Activated effector memory CD4-positive, alpha-beta T cell treated with Interleukin-2 at 50 U/mL for 16 hours (primary cell): ENCODE results near the gene BHLHA15.

ENCODE experiments used
- DNase-seq: peaks from one replicate; pipeline ENCODE4 v3.0.0-alpha.2; 2020

Gene BHLHA15

DNA sequence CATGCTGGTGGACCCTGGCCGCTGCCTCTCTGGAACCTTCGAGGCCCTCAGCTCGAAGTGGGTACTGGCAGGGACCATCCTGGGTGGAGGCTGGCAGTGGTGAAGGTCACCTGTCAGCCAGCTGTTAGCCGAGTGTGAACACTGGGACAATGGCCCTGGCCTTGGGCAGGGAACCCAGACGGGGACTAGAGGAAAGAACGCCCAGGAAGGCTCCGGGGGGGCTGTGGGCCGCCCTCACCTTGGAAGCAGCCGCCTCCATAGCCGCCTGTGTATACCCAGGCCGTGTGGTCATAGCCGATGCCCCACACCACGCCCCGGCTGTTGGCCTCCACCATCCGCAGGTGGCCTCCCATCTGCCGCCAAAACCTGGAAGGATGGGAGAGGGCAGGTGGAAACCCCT, 17.6 kb downstream of the BHLHA15 start:
- no peak for DNase-seq

DNA sequence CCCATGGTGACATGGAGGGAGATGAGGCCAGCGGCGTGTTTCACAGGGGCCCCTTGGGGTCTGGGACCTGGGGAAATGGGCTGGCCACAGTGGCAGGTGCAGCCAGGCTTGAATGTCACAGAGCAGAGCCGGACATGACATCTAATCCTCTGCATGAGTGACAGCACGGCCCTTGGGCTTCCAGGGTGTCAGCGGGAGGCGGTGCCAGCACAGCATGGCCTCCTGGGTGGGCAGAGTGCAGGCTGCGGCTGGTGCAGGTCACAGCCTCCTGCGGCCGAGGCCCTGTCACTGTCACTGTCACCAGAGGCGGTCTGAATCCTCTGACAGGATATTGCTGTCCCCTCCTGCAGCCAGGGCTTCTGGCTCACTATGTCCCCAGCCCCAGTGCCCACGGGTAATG, 18.2 kb downstream of the BHLHA15 start:
- no peak for DNase-seq

DNA sequence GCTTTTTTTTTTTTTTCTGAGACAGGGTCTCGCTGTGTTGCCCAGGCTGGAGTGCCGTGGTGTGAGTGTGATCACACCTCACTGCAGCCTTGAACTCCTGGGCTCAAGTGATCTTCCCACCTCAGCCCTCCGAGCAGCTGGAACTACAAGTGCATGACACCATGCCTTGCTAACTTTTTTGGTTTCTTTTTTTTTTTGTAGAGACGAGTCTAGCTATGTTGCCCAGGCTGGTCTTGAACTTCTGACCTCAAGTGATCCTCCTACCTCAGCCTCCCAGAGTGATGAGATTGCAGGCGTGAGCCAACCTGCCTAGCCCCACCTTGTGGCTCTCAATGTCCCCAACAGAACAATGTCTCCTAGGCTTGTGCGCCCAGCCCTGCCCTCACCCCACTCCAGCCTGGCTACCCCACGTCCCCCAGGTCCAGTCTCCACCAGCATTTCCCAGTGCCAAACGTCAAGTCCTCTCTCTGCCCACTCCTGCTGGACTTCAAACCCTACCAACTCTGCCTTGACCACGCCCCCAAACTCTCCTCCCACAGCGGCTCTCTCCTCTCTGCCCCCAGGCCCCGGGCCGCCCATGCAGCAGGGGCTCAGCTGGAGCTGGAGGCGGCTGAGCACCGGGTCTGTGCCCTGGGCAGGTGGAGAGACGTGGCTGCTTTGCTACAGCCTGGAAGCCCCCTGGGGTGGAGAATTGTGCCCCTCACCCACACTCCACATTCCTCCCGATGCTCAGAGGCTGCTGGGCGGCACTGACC, 18.9 kb downstream of the BHLHA15 start:
- no peak for DNase-seq

DNA sequence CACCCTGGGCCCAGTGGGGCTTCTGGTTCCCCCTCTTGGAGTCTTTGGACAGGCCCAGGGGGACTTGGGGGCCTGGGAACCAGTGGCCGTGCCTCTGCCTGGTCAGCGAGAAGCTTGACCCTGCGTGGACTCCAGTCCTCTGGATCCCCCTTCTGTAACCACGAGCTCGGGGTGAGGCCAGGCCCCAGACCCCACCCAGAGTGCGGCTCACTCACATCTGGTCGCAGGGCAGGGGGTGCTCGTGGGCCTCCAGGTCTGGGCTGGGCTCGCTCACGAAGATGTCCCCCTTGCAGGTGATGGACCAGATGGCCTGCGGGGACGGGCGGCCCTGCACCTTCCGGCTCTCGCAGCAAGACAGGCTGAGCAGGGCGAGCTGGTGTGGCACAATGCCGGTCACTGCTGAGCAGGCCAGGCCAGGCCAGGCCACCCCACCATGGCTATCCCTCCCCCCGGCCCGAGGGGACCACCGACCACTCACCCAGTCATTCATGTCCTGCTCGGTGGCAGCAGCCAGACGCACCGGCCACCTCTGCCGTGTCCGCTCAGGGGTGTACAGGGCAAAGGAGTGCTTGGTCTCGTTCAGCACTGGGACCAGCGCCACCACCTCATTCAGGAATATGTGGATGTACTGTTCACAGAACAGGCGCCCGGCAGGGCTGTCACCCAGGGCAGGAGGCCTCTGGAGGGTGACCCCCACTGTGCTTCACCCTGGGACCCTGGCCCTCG, 19.7 kb downstream of the BHLHA15 start:
- no peak for DNase-seq

DNA sequence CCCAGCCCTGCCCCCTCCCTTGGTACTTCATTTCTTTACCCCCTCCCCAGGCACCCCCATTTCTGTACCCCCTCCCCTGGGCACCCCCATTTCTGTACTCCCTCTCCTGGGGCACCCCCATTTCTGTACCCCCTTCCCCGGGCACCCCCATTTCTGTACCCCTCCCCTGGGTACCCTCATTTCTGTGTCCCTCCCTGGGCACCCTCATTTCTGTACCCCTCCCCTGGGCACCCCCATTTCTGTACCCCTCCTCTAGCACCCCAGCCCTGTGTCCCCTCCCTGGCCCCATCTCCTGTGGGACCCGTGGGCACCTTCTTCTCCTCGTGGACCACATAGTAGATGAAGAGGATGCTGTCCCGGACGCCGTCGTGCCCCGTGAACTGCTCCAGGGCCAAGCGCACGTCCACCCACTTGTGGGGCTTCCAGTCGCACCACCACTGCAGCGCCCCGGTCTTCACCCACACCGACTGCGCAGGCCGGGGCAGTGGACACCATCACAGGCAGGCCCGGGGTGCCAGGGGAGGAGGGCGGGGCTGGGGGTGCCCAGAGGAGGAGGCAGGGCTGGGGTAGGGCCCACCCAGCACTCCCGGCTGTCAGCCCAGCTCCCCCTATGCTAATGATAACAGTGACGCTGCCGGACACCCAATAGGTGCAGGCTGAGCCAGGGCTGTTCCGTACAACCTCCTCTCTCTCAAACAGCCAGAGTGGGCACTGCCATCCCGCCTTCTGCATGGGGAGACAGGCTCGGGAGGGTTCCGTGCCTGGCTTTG, 20.4 kb downstream of the BHLHA15 start:
- DNase-seq = no peak

DNA sequence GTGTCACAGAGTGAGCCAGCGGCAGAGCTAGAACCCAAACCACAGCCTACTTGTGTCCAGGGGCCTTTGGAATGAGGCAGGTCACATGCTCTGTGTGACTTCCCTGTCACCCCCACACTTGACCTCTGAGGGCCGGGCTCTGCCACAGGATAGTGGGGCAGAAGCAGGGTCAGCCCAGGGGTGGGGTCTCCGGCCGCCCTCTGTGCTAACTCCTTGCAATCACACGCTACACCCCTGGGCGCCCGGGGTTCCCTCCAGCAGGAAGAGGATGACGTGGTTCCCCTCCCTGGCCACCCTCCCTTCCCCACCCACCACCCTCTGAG, 21.0 kb downstream of the BHLHA15 start:
- DNase-seq = no peak

DNA sequence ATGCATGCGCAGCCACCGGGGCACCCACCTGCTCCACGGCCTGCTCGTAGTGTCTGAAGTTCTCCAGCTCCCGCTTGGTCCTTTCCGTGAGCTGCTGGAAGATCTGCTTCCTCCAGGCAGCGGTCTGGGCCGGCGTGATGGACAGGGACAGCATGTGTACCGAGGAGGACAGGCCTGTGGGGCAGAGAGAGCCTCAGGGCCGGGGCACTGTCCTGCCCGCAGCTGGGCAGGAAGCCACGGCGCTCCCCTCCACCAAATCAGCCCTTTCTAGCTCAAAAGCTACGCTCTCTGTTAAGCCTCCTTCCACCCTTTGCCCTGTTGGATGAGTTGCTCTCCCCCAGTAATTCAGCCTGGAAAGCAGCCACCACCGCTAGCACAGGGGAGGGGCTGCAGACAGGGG, 21.6 kb downstream of the BHLHA15 start:
- DNase-seq = no peak

DNA sequence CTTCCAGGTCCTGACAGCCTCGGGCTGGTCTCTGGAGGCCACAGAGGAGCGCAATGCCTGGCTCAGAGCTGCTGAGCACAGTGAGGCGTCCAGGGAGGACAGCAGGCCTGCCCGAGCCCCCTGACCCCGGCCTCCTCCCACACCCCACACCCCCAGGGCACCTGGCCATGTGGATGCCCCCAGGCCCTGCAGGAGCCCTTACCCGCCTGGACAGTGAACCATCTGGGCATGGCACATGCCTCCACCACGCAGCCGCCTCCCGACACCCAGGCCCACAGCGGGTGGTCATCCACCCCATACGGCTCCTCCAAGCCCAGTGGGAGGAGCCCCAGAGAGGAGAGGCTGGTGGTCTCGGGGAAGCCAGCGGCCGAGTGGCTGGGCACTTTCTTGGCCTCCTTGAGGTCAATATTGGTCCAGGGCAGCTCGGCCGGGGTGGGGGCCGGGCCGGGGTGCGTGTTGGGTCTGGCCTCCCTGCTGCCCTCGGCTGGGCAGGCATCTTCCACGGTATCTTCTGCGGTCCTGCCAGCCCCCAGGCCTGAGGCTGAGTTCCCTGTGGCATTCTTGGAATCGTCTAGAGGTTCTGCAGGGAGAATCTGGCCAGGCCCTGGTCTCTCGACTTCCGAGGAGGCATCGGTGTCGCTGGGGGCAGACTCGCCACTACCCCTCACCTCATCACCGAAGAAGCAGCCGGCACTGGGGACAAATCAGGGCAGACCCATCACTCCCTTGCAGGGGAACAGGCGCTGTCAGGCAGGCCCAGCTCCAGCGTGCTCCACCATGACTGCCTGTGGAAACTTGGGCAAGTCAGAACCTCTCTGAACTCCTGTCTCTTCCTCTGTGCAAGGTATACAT, 22.2 kb downstream of the BHLHA15 start:
- no peak for DNase-seq

DNA sequence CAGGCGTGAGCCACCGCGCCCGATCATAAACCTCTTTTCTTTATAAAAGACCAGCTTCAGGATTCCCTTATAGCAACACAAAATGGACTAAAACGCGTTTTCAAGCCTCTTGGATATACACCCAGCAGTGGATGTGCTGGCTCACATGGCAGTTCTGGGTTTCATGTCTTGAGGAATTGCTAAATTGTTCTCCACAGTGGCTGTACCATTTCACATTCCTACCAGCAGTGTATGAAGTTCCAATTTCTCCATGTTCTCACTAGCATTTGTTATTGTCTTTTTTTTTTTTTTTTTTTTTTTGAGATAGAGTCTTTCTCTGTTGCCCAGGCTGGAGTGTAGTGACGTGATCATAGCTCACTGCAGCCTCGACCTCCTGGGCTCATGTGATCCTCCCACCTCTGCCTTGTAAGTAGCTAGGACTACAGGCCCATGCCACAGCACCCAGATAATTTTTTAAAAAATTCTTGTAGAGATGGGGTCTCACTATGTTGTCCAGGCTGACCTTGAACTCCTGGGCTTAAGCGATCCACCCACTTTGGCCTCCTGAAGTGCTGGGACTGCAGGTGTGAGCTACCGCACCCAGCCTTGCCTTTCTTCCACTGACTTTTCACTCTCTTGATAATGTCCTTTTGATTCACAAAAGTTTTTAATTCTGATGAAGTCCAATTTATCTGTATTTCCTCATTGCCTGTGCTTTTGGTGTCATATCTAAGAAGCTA, 23.3 kb downstream of the BHLHA15 start:
- no peak for DNase-seq

DNA sequence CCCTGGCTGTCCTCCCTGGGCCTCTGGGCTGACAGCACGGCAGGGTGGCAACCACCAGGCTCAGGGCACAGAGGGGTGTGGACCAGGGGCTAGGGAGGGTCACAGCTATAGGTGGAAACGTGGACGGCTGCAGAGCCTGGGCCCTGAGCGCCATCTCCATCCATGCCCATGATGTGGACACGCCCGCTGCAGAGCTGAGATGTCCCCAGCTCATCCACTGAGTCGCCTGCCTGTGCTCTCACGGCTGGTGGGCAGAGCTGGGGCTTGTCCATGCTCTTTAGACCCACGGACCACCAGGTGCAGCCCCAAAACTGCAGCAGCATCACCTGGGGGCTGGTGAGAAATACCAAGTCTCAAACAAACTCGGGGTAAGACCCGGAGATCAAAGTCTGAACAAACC, 24.7 kb downstream of the BHLHA15 start:
- DNase-seq = no peak

DNA sequence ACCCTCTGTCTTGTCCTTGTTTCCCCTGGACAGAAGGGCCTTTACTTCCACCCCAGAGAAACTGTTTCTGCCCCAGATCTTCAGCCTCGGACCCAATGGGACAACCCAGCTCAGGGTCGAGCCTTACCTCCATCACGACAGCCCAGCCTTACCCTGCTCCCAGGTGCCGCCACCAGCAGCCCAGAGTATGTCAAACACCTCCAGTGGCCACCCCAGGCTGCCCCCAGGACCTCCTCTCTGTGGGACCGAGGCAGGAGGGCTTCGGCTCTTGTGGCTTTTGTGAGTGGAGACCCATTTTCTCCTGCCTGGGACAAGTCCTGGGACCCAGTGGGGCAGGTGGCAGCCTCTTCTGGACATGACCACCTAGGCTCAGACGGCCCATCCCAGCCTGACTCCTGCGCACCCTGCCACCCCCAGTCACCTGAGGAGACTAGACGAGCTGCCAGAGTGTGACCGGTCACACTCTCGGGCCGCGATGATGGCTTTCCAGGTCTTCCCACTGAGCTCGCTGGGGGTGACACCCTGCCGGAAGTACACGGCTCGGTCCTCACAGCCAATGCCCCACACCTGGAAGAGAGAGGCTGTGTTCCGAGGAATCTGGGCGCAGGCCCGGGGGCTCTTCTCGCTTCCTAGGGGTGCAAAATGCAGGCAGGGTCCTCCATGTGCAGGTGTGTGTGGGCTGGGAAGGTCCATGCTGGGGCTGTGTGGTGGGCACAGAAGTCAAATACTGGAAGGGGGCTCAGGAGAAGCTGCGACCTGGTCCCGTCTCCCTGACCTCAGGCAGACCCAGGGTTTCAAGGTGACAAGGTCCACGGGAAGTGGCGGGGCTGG, 25.3 kb downstream of the BHLHA15 start:
- DNase-seq = no peak

DNA sequence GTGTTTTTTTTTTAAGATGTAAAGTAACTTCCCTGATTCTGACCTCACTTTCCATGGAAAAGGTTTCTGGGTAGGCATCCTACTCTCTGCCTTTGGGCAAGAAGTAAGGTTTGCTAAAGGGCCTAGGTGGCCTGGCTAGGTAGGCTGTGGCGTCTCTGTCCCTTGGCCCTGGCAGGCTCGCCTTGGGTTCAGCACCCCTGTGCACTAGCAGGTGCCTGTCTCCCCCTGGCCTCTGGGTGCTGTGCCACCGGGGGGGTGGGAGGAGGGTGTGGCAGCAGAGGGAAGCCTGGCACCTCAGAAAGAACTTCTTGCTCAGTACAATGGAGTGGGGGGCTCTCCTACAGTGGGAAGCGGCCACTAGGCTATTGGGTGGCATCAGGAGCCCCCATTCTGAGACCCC, 26.8 kb downstream of the BHLHA15 start:
- no peak for DNase-seq

DNA sequence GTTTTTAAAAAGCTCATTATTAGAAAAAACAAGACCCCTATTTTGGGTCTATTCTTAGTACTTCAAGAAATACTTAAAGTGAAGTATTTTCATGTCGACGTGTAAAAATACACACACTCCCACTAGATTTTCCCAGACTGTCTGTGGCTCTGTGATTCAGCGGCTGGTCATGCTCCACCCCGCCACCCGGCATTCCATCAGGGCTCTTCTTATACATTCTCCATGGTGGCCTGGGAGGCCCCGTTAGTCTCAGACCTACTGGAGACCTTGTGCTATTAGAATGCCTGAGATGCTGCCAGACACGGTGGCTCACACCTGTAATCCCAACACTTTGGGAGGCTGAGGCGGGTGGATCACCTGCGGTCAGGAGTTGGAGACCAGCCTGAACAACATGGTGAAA, 27.7 kb downstream of the BHLHA15 start:
- no peak for DNase-seq

DNA sequence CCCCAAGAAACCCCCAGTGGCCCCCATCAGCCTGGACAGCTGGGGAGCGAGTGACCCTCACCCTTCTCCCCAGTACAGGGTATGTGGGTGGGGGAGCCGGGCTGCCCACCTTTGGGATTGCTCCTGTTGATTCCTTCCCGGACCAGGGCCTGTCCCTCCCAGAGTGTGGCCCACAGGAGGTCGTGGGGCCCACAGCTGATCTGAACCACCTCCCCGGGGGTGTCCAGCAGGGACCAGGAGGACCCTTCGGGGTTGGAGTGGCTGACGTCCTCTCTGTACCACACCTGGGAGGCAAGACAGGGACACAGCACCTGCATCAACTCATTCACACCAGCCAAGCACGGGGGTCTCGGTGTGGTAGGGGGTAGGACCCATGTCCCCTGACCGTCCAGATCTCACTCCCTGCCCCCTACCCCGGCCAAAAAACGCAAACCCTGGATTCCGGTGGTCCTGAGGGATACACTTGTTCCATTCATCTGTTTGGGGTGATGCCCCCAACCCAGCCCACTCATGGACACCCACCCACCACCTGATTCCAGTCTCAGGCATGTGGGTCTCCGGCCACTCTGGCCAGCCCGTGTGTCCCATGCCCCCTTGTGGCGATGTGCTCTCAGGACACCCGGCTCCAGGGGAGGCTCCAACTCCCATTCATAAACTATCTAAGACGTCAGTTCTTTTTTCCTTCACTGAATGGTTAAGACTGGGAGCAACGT, 29.9 kb downstream of the BHLHA15 start:
- DNase-seq = no peak

DNA sequence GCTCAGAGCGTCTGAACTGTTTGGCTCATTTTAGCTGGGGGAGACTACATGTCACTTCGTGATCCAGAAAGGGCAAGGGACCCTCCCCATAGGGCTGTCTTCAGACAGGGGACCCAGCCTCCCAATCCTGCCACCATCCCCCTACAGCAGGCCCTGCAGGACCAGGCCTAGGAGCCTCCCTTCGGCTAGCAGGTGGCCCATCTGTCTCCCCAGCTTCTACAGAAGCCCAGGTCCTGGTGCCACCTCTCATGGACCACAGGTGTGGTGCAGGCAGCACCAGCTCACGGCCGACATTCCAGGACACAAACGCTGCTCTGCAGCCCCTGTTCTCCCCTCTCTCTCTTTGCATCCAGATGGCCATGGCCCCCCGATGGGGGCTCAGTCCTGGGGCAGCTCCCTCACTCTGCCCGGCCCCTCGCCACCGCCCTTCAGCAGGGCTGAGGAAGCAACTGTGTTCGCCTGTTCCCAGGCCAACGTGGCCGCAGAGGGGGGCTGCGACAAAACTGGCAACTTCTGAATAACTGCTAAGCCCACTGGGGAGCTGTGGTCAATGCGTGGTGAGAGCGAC, 30.5 kb downstream of the BHLHA15 start:
- DNase-seq = no peak

DNA sequence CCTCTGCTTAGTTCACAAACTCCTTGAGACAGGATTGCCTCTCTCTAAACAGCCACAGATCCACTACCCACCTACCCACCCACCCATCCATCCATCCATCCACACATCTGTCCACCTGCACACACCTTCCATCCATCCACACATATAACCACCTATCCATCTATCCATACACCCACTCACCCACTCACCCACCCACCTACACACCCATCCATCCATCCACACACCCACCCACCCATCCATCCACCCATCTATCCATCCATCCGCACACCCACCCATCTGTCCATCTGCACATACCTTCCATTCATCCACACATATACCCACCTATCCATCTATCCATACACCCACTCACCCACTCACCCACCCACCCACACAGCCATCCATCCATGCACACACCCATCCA, 31.1 kb downstream of the BHLHA15 start:
- no peak for DNase-seq

DNA sequence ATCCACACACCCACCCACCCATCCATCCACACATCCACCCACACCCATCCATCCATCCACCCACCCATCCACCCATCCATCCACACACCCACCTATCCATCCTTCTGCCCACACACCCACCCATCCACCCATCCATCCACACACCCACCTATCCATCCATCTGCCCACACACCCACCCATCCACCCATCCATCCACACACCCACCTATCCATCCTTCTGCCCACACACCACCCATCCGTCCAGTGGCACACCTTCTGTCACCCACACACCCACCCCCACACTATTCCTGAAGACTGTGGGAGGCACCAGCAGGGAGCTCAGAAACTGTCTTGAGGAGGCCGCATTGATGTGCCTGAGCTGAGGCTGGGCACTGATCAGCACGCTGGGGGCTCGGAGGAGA, 31.7 kb downstream of the BHLHA15 start:
- DNase-seq = no peak

DNA sequence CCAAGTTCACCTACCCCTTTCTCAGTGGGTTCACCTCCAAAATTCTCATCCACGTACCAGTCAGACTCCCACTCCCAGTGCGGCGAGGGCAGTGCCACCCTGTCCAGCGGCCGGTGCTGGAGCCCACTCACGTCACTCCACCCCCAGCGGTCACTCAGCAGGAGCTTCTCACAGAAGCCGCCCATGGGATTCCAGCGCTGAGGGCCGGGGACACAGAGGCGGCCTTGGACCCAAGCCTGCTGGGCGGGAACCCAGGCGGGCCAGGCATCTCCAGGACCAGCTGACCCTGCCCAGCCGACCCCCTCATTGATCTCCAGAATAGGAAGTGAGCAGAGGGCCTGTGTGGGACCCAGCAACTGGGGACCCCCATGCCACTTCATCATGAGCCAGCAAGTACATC, 33.6 kb downstream of the BHLHA15 start:
- DNase-seq = no peak

DNA sequence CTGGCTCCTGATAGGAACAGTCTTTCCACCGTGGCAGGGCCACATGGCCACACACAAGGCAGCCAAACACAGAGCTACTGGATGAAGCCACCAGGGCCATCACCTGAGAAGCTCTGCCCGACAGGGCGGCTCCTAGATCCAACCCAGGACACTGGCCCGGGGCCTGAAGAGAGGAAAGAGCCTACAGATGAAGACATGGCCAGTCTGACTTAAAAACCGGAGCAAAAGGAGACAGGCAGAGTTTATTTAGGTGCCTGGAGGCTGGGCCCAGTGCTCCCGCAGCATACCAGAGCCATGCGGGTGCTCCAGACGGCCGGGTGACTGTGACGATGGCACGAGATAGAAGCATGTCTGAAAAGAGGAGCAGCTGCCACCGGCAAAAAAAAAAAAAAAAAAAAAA, 36.9 kb downstream of the BHLHA15 start:
- no peak for DNase-seq

DNA sequence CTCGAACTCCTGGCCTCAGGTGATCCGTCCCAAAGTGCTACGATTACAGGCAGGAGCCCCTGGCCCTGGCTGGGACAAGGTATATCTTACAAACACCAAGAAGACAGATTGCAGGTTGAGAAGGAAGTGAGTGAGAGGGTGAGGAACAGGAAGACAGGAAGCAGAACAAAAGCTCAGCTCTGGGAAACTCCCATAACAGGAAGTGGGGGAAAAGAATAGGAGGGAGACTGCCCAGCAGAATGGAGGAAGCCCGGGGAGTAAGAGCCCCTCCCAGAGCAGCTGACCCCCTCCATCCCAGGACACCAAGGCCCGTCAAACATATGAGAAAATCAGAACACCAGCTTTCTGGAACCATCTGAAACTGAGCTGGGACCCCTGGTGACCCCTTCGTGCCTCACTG, 37.9 kb downstream of the BHLHA15 start:
- DNase-seq = no peak

DNA sequence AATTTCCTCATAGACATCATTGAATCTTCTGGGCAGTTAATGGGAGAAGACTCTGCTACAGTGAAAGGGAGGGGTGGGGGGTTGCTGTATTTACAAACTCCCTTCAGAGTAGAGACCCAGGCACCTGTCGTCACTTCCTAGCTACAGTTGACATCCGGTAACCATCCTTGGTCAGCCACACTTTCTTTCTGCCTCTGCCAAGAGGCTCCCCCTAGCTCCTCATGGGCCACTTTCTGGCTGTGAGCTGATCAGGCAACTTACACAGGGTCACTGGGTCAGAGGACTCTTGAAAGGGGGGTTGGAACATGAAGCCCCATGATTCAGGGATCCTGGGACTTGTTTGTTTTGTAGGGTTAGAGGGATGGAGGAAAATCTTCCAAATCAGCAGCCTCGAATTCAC, 39.5 kb downstream of the BHLHA15 start:
- peak; percentile 24 for DNase-seq
